NT2/D1 (cell line): Measurements from ENCODE around the gene CTIF.

Experiments used
- DNase-seq: peaks from one replicate; pipeline ENCODE4 v3.0.0-alpha.2; 2011; ENCODE audit warnings: low read depth, low spot score
- H3K27me3 ChIP-seq: 2 replicates; pipeline ENCODE4 v1.6.0; 2011; ENCODE audit warnings: mild to moderate bottlenecking; ENCODE audit not compliant: insufficient read length, insufficient read depth
- H3K36me3 ChIP-seq: 2 replicates; pipeline ENCODE4 v1.6.1; 2011; ENCODE audit warnings: mild to moderate bottlenecking, low read length, mixed read lengths; ENCODE audit not compliant: insufficient read depth, insufficient read length
- H3K4me1 ChIP-seq: 2 replicates; pipeline ENCODE4 v1.5.1; 2011; ENCODE audit not compliant: insufficient read depth, insufficient read length
- H3K4me3 ChIP-seq: 2 replicates; pipeline ENCODE4 v1.5.1; 2011; ENCODE audit warnings: low read depth; ENCODE audit not compliant: insufficient read length
- H3K9ac ChIP-seq: 2 replicates; pipeline ENCODE4 v1.6.0; 2011; ENCODE audit warnings: low read depth; ENCODE audit not compliant: insufficient read length
- H3K9me3 ChIP-seq: 2 replicates; pipeline ENCODE4 v1.5.1; 2011; ENCODE audit warnings: mild to moderate bottlenecking, low read length; ENCODE audit not compliant: insufficient read depth
- SUZ12 ChIP-seq: IDR thresholded peaks from 2 replicates; pipeline ENCODE4 v1.6.1; 2011; ENCODE audit not compliant: insufficient read length, insufficient read depth; ENCODE audit errors: extremely low read depth
- YY1 ChIP-seq: IDR thresholded peaks from 2 replicates; pipeline ENCODE4 v1.6.1; 2011; ENCODE audit not compliant: insufficient read length, insufficient read depth
- ZNF274 ChIP-seq: IDR thresholded peaks from 2 replicates; pipeline ENCODE4 v1.6.1; 2011; ENCODE audit warnings: mild to moderate bottlenecking, low read depth, low read length

Gene CTIF

DNA sequence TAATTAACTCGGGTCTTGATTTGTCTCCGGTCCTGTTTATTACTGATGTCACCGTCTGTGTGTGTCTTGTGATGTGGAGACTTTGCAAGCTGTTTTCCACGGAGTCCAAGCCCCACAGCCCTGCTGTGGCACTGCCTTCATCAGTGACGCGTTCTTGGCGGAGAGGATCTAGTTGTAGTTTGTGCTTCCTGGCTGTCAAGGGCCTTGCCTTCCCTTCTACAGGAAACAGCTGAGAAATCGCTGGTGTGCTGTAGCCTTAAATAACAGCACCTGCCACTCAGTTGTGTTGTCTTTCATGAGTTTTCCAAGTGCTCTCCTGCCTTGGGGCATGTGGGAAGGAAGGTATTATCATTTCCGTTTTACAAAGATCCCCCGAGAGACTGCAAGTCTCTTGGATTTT, 26.3 kb downstream of the CTIF start:
- peaks cover 11% of the 10 kb centered on the region for H3K4me1 ChIP-seq
- no peak overlapping the region for H3K4me3 ChIP-seq
- TF ChIP-seq ZNF274 (no peak), YY1 (no peak), SUZ12 (no peak)
- no peak overlapping the region for H3K9ac ChIP-seq
- DNase-seq = no peak
- H3K36me3 ChIP-seq = peaks cover 9% of the 10 kb centered on the region
- H3K27me3 ChIP-seq = no peaks in the 10 kb centered on the region
- H3K9me3 ChIP-seq = peaks cover 16% of the 10 kb centered on the region; the same call in 1 of the 2 replicates

DNA sequence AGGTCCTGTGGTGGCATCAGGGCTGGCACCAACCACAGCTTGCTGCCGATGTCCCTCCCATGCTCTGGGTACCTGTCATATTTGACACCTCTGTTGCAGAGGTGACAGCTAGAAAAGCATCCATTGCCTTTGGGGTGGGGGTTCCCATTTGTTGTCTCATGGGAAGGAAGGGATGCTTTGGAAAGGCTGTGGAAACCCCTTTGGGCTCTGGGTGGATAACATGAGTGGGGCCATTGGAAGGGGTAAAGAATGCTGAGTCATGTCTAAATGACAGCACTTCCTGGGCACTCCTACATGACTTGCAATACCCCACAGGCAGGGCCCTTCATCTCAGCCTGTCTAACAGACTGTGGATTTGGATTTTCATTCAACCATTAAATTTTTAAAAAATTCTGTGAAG, 27.8 kb downstream of the CTIF start:
- H3K9me3 ChIP-seq = peaks cover 16% of the 10 kb centered on the region; the same call in 1 of the 2 replicates
- DNase-seq = no peak
- no peaks in the 10 kb centered on the region for H3K27me3 ChIP-seq
- H3K4me3 ChIP-seq = no peak overlapping the region
- peaks cover 9% of the 10 kb centered on the region for H3K36me3 ChIP-seq
- peaks cover 8% of the 10 kb centered on the region for H3K4me1 ChIP-seq
- H3K9ac ChIP-seq = no peak overlapping the region
- no peak for TF ChIP-seq SUZ12
- TF ChIP-seq ZNF274 = no peak
- no peak for TF ChIP-seq YY1

DNA sequence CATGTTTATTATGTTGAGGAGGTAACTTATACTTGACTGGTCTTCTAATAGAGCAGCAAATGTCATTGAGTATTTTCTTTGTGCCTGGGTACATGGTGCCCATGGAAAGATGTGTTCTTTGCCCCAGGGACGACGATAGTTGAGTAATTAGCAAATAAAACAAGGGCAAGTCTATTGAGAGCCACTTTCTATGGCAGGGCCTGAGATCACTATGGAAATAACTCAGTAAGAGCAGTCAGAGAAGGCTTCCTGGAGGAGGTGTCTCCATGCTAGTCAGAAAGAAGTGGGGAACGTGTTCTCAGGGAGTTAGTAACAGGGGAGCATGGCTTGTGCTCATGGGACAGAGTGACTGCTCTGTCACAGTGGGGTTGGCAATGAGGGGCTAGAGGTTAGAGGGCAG, 28.6 kb downstream of the CTIF start:
- peaks cover 8% of the 10 kb centered on the region for H3K4me1 ChIP-seq
- no peak overlapping the region for H3K4me3 ChIP-seq

DNA sequence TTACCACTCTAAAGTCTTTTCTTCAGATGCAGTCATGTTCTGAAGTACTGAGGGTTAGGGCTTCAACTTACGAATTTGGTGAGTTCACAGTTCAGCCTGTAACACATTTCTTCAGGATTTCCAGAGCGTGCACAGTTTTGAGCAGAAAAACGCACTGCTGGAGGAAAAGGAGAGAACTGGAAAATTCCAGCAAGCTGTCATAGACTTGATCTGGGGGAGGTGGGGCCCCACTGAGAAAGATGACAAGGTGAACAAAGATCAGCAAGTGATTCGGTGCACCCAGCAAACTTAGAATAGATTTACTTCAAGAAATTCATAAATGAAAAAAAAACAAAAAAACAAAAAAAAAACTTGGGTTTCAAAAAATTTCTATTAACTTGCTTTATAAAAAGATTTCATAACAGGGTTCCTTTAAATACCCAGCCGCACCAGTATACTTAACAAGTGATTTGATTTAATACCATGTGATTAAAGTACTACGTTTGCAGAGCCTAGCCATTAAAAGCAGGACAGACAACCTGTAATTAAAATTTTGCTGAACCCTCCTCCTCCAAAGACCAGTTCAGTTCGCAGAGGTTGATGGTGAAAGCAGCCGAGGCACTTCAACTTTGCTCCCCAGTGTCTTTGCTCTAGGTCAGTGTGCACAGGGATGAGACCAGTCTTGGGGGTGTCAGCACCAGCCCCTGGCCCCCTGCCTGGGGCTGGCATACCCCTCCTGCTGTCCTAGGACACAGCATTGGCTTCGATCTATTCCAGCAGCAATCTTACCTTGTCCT, 30.5 kb downstream of the CTIF start:
- Histone ChIP-seq H3K27me3 (no peaks in the 10 kb centered on the region), H3K4me1 (peaks cover 4% of the 10 kb centered on the region), H3K9ac (no peak overlapping the region), H3K36me3 (peaks cover 12% of the 10 kb centered on the region), H3K4me3 (no peak overlapping the region), H3K9me3 (peaks cover 16% of the 10 kb centered on the region; the same call in 1 of the 2 replicates)
- no peak for TF ChIP-seq YY1
- DNase-seq = no peak

More for the DNA sequence above, 28.6 kb downstream of the CTIF start:
- no peak for DNase-seq
- Histone ChIP-seq H3K36me3 (peaks cover 9% of the 10 kb centered on the region), H3K27me3 (no peaks in the 10 kb centered on the region), H3K9me3 (peaks cover 16% of the 10 kb centered on the region; the same call in 1 of the 2 replicates), H3K9ac (no peak overlapping the region)
- no peak for TF ChIP-seq ZNF274

DNA sequence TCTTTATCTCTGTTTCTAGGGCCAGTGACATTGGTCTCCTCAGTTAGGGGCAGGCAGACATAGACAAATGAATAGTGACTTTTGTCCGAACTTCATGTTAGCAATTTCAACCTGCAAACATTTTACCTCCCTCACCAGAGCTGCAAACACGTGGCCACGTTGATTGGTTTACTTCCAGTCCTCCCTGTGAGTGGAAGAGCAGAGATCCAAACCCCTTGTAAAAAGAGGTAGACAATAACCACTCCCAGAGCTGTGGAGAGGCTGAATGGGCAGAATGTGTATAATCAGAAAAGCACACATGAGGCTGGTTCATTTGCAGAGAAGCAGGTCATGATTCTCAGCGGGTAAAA, 31.1 kb downstream of the CTIF start:
- TF ChIP-seq YY1 (no peak), ZNF274 (no peak), SUZ12 (no peak)
- H3K27me3 ChIP-seq = no peaks in the 10 kb centered on the region
- H3K4me1 ChIP-seq = peaks cover 5% of the 10 kb centered on the region
- peaks cover 16% of the 10 kb centered on the region; the same call in 1 of the 2 replicates for H3K9me3 ChIP-seq
- no peak overlapping the region for H3K4me3 ChIP-seq
- H3K9ac ChIP-seq = no peak overlapping the region
- no peak for DNase-seq
- H3K36me3 ChIP-seq = peaks cover 13% of the 10 kb centered on the region

DNA sequence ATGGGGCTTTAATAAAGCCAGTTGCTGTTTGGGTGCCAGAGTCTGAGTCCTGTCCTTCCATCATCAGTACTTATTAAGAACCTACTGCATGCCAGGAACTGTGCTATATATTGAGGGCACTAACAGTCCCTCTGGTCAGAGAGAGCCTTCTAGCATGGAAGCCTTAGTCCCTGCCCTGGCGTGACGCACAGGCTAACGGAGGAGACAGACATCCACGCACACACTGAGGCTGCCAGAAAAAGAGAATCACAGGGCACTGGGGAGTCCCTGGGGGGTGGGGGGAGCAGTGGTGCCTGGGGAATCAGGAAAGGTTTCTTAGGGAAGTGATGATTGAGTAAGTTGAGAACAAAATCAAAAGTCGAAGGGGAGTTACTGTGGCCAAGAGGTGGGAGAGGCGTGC, 31.5 kb downstream of the CTIF start:
- DNase-seq = no peak
- Histone ChIP-seq H3K36me3 (peaks cover 14% of the 10 kb centered on the region), H3K9me3 (peaks cover 16% of the 10 kb centered on the region; the same call in 1 of the 2 replicates), H3K27me3 (no peaks in the 10 kb centered on the region), H3K4me3 (no peak overlapping the region), H3K4me1 (peaks cover 8% of the 10 kb centered on the region), H3K9ac (no peak overlapping the region)
- TF ChIP-seq ZNF274 (no peak), SUZ12 (no peak), YY1 (no peak)

DNA sequence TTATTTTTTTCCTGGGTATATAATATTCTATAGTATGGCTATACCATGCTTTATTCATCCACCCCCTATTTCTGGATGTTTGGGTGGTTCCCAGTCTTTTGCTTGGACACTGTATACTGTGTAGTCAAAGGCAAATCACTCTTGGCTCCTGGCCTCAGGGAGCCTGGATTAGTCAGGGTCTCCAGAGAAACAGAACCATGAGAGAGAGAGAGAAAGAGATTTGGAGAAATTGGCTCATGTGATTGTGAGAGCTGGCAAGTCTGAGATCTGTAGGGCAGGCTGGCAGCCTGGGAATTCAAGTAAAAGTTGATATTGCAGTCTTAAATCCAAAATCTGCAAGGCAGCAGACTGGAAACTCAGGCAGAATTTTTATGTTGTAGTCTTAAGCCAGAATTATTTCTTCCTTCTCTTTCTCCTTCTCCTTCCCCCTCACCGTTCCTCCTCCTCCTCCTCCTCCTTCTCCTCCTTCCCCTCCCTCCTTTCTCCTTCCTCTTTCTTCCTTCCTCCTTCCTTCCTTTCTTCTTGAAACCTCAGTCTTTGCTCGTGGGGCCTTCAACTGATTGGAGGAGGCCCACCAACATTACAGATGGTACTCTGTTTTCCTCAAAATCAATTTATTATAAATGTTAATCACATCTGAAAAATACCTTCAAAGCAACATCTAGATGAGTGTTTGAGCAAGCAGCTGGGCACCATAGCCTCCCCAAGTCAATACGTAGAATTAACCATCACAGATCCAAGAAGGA, 33.0 kb downstream of the CTIF start:
- peaks cover 16% of the 10 kb centered on the region; the same call in 1 of the 2 replicates for H3K9me3 ChIP-seq
- peaks cover 18% of the 10 kb centered on the region for H3K4me1 ChIP-seq
- H3K4me3 ChIP-seq = no peak overlapping the region
- no peak overlapping the region for H3K9ac ChIP-seq
- DNase-seq = no peak
- H3K36me3 ChIP-seq = peaks cover 16% of the 10 kb centered on the region
- TF ChIP-seq SUZ12 (no peak), ZNF274 (no peak), YY1 (no peak)
- no peaks in the 10 kb centered on the region for H3K27me3 ChIP-seq
